Measurements from ENCODE around the gene SENP1. TPM values are rescaled to one million over a fixed set of nuclear protein-coding genes. Genes with fewer than 3 reads are reported as not detected.

SENP1 gene
- total and polyA plus RNA-seq, 2 of the 4 experiments (the other 2 are of a cell fraction) = 7.2 to 25.3 TPM

GRCh38 chr12:48043771-48044170, 62.1 kb downstream of the SENP1 start:
- H3K27ac ChIP-seq (ENCODE audit: insufficient read depth, low read length) = no peak overlapping the region
- no peaks in the 10 kb centered on the region; the same call in 1 of the 2 replicates for H3K9me1 ChIP-seq (ENCODE audit: insufficient read depth, low read length)
- H2BK120ac ChIP-seq (ENCODE audit: low read depth, low read length) = no peak overlapping the region
- H2BK5ac ChIP-seq (ENCODE audit: low read depth, low read length, poor library complexity, severe bottlenecking) = no peak overlapping the region
- H3K4me1 ChIP-seq (ENCODE audit: control insufficient read depth, insufficient read depth, low read length) = no peaks in the 10 kb centered on the region
- WGBS, 2 experiments (ENCODE audit: extremely low coverage in 2 of 2, insufficient read length in 1 of 2) = no CpG with 5 or more reads among the region's 4 CpGs
- in situ Hi-C loops (cut with MboI; ENCODE audit: low sequenced_read_pairs) (no loop called here), dilution Hi-C loops (cut with HindIII; ENCODE audit: low sequenced_read_pairs, unreplicated experiment) (no loop called here), intact Hi-C loops (cut with micrococcal nuclease) (no loop called here)
- H2AK9ac ChIP-seq (replicated peaks; ENCODE audit: low read depth, low read length, poor library complexity) = no peak overlapping the region
- H2BK20ac ChIP-seq (ENCODE audit: low read depth, low read length) = no peak overlapping the region
- H3K4me3 ChIP-seq (ENCODE audit: insufficient read depth, low read depth, low read length) = no peak overlapping the region
- H3K14ac ChIP-seq (replicated peaks; ENCODE audit: low read depth, low read length) = no peak overlapping the region
- no peak overlapping the region for H3K23ac ChIP-seq (ENCODE audit: low read depth, low read length)
- DNase-seq = no peak
- H4K91ac ChIP-seq (ENCODE audit: insufficient read depth, low read depth, low read length) = no peak overlapping the region
- TF ChIP-seq CEBPB (IDR thresholded peaks at IDR 0.05; ENCODE audit: low read depth, low read length) (no peak), MAFK (IDR thresholded peaks at IDR 0.05; ENCODE audit: low read depth, low read length) (no peak), BHLHE40 (IDR thresholded peaks at IDR 0.05; ENCODE audit: low read depth, low read length) (no peak), USF2 (IDR thresholded peaks at IDR 0.05; ENCODE audit: low read depth, low read length) (no peak), SMC3 (IDR thresholded peaks at IDR 0.05; ENCODE audit: low read depth, low read length) (no peak), MXI1 (IDR thresholded peaks at IDR 0.05; ENCODE audit: borderline replicate concordance, low read depth, low read length) (no peak), MAZ (IDR thresholded peaks at IDR 0.05; ENCODE audit: borderline replicate concordance, low read depth, low read length) (no peak), RAD21 (IDR thresholded peaks at IDR 0.05; ENCODE audit: low read length) (no peak), POLR2A (IDR thresholded peaks at IDR 0.05; ENCODE audit: low read depth, low read length) (no peak), NFE2L2 (IDR thresholded peaks at IDR 0.05; ENCODE audit: low read depth, low read length) (no peak), RFX5 (IDR thresholded peaks at IDR 0.05; ENCODE audit: low read depth, low read length) (no peak), RCOR1 (IDR thresholded peaks at IDR 0.05; ENCODE audit: insufficient replicate concordance, low read length) (no peak), ELK1 (IDR thresholded peaks at IDR 0.05; ENCODE audit: borderline replicate concordance, low read depth, low read length) (no peak), FOS (IDR thresholded peaks at IDR 0.05; ENCODE audit: low read depth, low read length) (no peak), CHD1 (IDR thresholded peaks at IDR 0.05; ENCODE audit: low read depth, low read length) (no peak), CTCF (conservative IDR thresholded peaks at IDR 0.05; ENCODE audit: low read depth, low read length) (no peak)
- H4K5ac ChIP-seq (ENCODE audit: low read depth, low read length) = no peak overlapping the region
- no peak overlapping the region for H2AFZ ChIP-seq (replicated peaks; ENCODE audit: low read length, poor library complexity)
- H3K56ac ChIP-seq (ENCODE audit: extremely low read depth, insufficient read depth, low read length) = no peak overlapping the region
- ChIA-PET CTCF (no interaction called here), POLR2A (ENCODE audit: unreplicated experiment) (no interaction called here)
- H3K4ac ChIP-seq (ENCODE audit: low read depth, low read length) = no peak overlapping the region
- no peak overlapping the region for H2AK5ac ChIP-seq (ENCODE audit: low read depth, low read length)
- no TSS peak for BruUV-seq (replicated peaks)
- H4K20me1 ChIP-seq (ENCODE audit: insufficient read depth, low read length) = no peaks in the 10 kb centered on the region
- no peak overlapping the region for H4K8ac ChIP-seq (ENCODE audit: low read depth in 2 of 2, low read length in 2 of 2)
- peaks cover 13% of the 10 kb centered on the region for H3K36me3 ChIP-seq (ENCODE audit: control insufficient read depth, insufficient read depth, low read length)
- H3K9ac ChIP-seq (ENCODE audit: low read depth, low read length) = no peak overlapping the region
- H3K79me1 ChIP-seq (ENCODE audit: low read depth in 1 of 2, low read length in 2 of 2) = no peaks in the 10 kb centered on the region
- H2BK15ac ChIP-seq (ENCODE audit: low read depth, low read length) = no peak overlapping the region
- no peak for ATAC-seq (ENCODE audit: low read depth)
- H3K18ac ChIP-seq (ENCODE audit: low read depth, low read length) = no peak overlapping the region
- H3K27me3 ChIP-seq (ENCODE audit: control insufficient read depth, insufficient read depth, low read length) = no peaks in the 10 kb centered on the region
- H3K9me3 ChIP-seq (ENCODE audit: control insufficient read depth, insufficient read depth, low read length) = no peaks in the 10 kb centered on the region
- no peak overlapping the region for H3K4me2 ChIP-seq (ENCODE audit: low read depth, low read length)

Measured in IMR-90 (cell line).